ENCODE results near the gene INPP5A.

Gene INPP5A

GRCh38 chr10:132648851-132649528 lies 111.4 kb downstream of the INPP5A start:
- TF ChIP-seq CTCF (IDR thresholded peaks at IDR 0.05; ENCODE audit: low read depth, low read length, missing control alignments) = no peak
- Histone ChIP-seq H3K36me3 (replicated peaks) (no peaks in the 10 kb centered on the region), H3K4me3 (ENCODE audit: low read depth, low read length) (no peak overlapping the region), H3K27me3 (replicated peaks) (no peaks in the 10 kb centered on the region), H3K27ac (no peak overlapping the region)
- in situ Hi-C loops (cut with HindIII; ENCODE audit: low pct_ligation_motif_present, low sequenced_read_pairs) = no loop called here
- no peak for DNase-seq

DNA sequence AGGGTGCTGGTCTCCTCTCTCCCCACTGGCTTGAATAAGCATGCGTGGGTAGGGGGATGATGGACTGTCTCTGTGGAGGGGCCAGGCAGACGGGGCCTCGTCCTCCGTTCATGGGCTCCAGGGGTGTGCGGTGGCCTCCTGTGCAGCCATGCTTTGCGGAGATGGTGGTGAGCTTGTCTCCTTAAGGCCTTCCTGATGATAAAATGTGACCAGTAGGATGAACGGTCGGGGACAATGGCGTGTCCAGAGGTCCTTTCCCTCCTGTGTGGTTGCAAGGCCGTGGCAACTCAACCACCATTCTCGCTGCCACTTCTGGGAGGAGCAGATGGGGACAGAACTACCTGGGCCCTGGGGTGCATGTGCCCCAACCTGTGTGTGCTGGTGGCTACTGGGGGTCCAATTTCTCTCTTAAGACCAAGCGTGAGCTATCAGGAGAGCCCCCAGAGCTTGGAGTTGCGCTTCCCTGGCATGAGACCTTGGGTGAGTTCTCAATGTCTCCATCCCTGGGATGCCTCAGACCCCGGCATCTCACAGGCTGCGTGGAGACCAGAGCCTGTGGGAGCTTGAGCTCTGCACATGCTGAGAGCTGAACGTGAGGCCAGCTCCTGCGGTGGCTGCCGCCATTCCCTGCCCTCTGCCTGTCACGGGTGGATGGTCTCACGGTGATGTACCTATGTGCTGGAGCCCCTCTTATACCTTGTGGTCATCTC lies 112.2 kb downstream of the INPP5A start:
- no peak for TF ChIP-seq CTCF (IDR thresholded peaks at IDR 0.05; ENCODE audit: low read depth, low read length, missing control alignments)
- no peaks in the 10 kb centered on the region for H3K36me3 ChIP-seq (replicated peaks)
- no peak overlapping the region for H3K4me3 ChIP-seq (ENCODE audit: low read depth, low read length)
- no peak overlapping the region for H3K27ac ChIP-seq
- no peaks in the 10 kb centered on the region for H3K27me3 ChIP-seq (replicated peaks)
- no peak for DNase-seq
- in situ Hi-C loops (cut with HindIII; ENCODE audit: low pct_ligation_motif_present, low sequenced_read_pairs) = no loop called here

- in situ Hi-C loops (cut with HindIII; ENCODE audit: low pct_ligation_motif_present, low sequenced_read_pairs) = no loop called here
- no peak for TF ChIP-seq CTCF (IDR thresholded peaks at IDR 0.05; ENCODE audit: low read depth, low read length, missing control alignments)
- DNase-seq = no peak
Observed at GRCh38 chr10:132650611-132651250, 113.1 kb downstream of the INPP5A start.

GRCh38 chr10:132651511-132652029 lies 114.0 kb downstream of the INPP5A start:
- in situ Hi-C loops (cut with HindIII; ENCODE audit: low pct_ligation_motif_present, low sequenced_read_pairs) = no loop called here
- Histone ChIP-seq H3K27ac (no peak overlapping the region), H3K27me3 (replicated peaks) (no peaks in the 10 kb centered on the region), H3K4me3 (ENCODE audit: low read depth, low read length) (no peak overlapping the region), H3K36me3 (replicated peaks) (no peaks in the 10 kb centered on the region)
- no peak for TF ChIP-seq CTCF (IDR thresholded peaks at IDR 0.05; ENCODE audit: low read depth, low read length, missing control alignments)
- no peak for DNase-seq

More at GRCh38 chr10:132650611-132651250, 113.1 kb downstream of the INPP5A start:
- Histone ChIP-seq H3K27me3 (replicated peaks) (no peaks in the 10 kb centered on the region), H3K27ac (no peak overlapping the region), H3K4me3 (ENCODE audit: low read depth, low read length) (no peak overlapping the region), H3K36me3 (replicated peaks) (no peaks in the 10 kb centered on the region)

- Histone ChIP-seq H3K27ac (no peak overlapping the region), H3K27me3 (replicated peaks) (no peaks in the 10 kb centered on the region), H3K36me3 (replicated peaks) (no peaks in the 10 kb centered on the region), H3K4me3 (ENCODE audit: low read depth, low read length) (no peak overlapping the region)
- no peak for TF ChIP-seq CTCF (IDR thresholded peaks at IDR 0.05; ENCODE audit: low read depth, low read length, missing control alignments)
- in situ Hi-C loops (cut with HindIII; ENCODE audit: low pct_ligation_motif_present, low sequenced_read_pairs) = no loop called here
- no peak for DNase-seq
Observed at GRCh38 chr10:132652446-132652845, 114.9 kb downstream of the INPP5A start.
